Posterior vena cava (tissue), 2 donors: ENCODE results near the gene BCL2L2. TPM values are rescaled to one million over a fixed set of nuclear protein-coding genes. Genes with fewer than 3 reads are reported as not detected.

ENCODE experiments used
- total RNA-seq, 2 donors: library from RNA; stranded (reverse); fragmentation: NEBNext Ultra II Directional; extraction: Animal tissue kit (Norgen Biotek cat#: 25700); gene quantifications; one replicate each; pipeline ENCODE4 v1.2.1, GENCODE V29; 2021
- donor health status: DM: yes; HTN: yes; CAD: no.
- donor health status: DM: yes; HTN: yes; CAD: no.

The BCL2L2 gene
- total RNA-seq, 2 donors from 2014 or later = 65.6 to 81.7 TPM

Other genes with a start within 250 kb of the BCL2L2 start
- gene CDH24, start 249.3 kb upstream of the BCL2L2 start, total RNA-seq = 1 to 10 TPM; 1.8 to 2.9 TPM
- gene ACIN1, start 211.7 kb upstream of the BCL2L2 start, total RNA-seq = 100 to 1,000 TPM in 1 of 2 donors, 10 to 100 TPM in 1; 85.9 to 112 TPM
- gene C14orf119, start 211.3 kb upstream of the BCL2L2 start, total RNA-seq = 10 to 100 TPM; 35.2 to 38.7 TPM
- gene CIROP, start 201.8 kb upstream of the BCL2L2 start, total RNA-seq = not detected
- gene CEBPE, start 187.6 kb upstream of the BCL2L2 start, total RNA-seq = under 1 TPM in 1 of 2 donors, not detected in 1; 0.19 TPM
- gene SLC7A8, start 123.2 kb upstream of the BCL2L2 start, total RNA-seq = 10 to 100 TPM; 17.4 to 31.0 TPM
- gene RNF212B, start 68.9 kb upstream of the BCL2L2 start, total RNA-seq = not detected
- gene HOMEZ, start 20.7 kb upstream of the BCL2L2 start, total RNA-seq = 1 to 10 TPM; 4.9 to 5.2 TPM
- 1 to 10 TPM; 8.5 to 9.1 TPM for gene PPP1R3E, start 4.0 kb upstream of the BCL2L2 start, total RNA-seq
- 10 to 100 TPM; 67.9 to 79.0 TPM for gene PABPN1, start 14.6 kb downstream of the BCL2L2 start, total RNA-seq
- gene SLC22A17, start 46.1 kb downstream of the BCL2L2 start, total RNA-seq = 10 to 100 TPM; 17.7 to 30.6 TPM
- gene EFS, start 58.3 kb downstream of the BCL2L2 start, total RNA-seq = 10 to 100 TPM; 19.4 to 20.2 TPM
- gene IL25, start 66.0 kb downstream of the BCL2L2 start, total RNA-seq = not detected
- under 1 TPM; 0.57 to 0.74 TPM for gene CMTM5, start 70.2 kb downstream of the BCL2L2 start, total RNA-seq
- 1 to 10 TPM in 1 of 2 donors, not detected in 1; 1.3 TPM for gene MYH6, start 101.4 kb downstream of the BCL2L2 start, total RNA-seq
- gene MYH7, start 128.8 kb downstream of the BCL2L2 start, total RNA-seq = not detected
- 10 to 100 TPM; 27.8 to 28.4 TPM for gene NGDN, start 162.9 kb downstream of the BCL2L2 start, total RNA-seq
- 1 to 10 TPM; 2.3 to 2.4 TPM for gene ZFHX2, start 244.9 kb downstream of the BCL2L2 start, total RNA-seq
- 10 to 100 TPM; 11.6 to 19.6 TPM for gene THTPA, start 249.4 kb downstream of the BCL2L2 start, total RNA-seq